ENCODE data around the gene PCED1B.
"Not testable (repeated sequence)": the region's sequence is repeated elsewhere in the genome, so short reads cannot be mapped to it uniquely, and the experiment has no call there.

PCED1B gene

DNA sequence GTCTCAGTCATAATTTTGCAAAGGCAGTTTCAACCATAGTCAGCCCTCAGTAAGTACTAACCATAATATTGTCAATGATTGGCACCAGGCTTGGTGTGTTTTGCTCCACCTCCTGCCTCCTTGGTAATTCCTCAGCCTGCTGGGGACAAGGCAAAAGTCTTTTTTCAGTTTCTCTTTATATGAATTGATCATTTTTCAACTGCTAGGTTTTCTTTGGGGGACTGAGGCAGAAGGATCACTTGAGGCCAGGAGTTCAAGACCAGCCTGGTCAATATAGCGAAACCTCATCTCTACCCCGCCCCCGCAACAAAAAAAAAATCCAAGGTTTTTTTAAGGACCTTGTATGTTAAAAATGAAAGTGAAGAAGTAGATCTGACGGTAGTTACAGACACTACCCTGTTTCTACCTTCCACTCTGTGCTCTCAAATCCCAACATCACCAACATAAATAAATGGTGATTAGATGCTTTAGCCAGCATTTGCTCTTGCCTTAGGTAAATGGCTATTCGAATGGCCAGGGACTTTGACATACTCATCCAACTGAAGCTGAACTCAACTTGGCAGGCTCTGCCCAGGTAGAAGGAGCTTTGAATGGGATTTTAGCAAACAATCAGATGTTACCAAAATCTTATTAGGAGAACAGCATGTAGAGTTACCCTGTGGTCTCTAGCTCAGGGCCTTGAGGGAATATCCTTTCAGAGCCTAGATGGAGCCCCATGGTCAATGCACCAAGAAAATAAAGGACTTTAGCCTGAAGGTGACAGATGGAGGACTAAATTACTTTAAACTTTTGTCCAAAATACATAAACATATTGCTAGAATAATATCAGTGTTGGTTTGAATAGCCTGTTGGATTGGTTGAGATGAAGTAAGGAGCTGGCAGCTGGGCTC is 127.3 kb downstream of the PCED1B start:
- DNase-seq (ENCODE audit: low read depth) = no peak

DNA sequence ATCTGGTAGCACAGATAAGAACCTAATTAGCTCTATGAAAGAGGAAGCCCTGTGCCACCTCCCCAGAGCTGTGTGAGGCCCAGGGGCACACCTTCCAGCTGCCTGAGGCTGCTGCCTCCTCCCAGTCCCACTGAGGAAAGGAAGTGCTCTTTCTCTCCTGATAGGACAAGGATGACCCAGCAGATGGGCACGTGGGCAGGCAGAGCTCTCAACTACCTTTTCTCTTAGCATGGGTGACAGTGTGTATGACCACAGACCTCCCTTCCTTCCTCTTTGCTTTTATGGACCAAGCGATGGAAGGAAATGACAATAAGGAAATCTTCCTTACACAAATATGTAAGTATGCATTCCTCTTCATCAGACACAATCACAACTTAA is 127.9 kb downstream of the PCED1B start:
- DNase-seq (ENCODE audit: low read depth) = no peak

DNA sequence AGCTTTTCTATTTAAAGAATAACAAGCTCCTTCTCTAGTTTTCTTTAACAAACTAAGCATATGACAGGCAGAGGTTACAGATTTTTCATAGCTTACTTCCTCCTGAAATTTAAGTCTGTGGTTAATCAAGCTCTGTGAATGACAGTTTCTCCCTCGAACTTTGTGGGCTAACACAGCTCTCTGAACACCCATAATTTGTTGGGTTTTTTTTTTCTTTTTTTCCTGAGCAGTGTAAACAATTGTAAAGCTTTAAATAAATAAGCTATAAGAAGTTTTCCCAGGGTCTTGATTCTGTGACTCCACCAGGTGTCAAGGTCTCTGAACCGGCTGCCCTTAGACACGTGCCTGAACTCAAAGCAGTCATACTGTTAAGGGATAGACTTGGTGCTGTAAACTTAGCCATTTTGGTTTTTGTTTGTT is 128.4 kb downstream of the PCED1B start:
- no peak for DNase-seq (ENCODE audit: low read depth)

DNA sequence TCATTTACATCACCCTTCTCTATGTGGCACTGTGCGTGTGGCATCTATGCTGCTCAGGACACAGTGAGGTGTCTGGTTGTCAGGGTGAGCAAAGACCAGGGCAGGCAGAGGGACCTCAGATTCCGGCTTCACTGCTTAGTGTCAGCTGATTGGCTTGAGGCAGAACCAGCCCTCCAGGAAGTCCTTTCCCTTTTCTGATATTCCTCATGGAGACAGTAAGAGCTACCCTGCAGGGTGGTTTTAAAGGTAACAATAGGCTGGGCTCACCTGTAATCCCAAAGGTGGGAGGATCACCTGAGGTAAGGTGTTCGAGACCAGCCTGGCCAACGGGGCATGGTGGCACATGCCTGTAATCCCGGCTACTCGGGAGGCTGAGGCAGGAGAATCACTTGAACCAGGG is 129.6 kb downstream of the PCED1B start:
- DNase-seq (ENCODE audit: low read depth) = no peak

DNA sequence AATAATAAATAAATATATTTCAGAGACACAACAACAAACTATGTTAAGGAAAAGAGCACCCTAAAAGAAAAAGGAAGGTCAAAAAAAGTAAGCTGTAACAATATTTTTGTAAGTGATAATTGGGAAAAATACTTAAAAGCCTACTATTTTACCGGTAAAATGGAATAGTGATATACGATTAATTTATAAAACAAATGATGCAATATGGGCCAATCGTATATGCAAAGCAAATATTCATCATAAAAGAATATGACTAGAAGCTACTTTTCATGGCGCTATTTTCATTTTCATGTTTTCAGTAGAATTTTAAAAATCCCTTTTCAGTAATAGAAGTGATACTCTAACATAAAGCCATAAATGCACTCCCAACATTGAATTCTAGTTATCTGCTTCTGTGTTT is 131.4 kb downstream of the PCED1B start:
- no peak for DNase-seq (ENCODE audit: low read depth)

DNA sequence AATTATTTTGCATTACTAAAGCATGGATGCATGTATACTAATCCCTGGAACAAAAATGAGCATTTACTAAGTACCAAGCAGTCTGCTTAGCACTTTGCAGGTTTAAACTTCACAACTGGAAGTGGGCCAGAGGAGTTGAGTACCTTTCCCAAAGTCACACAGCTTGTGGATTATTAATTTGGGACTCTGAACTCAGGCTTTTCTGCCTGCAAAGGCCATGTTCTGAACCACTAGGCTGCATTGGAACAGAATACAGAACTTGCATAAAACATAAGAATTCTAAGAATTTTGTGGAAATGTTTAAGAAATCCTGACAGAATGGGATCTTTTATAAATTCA is 133.2 kb downstream of the PCED1B start:
- DNase-seq (ENCODE audit: low read depth) = no peak

DNA sequence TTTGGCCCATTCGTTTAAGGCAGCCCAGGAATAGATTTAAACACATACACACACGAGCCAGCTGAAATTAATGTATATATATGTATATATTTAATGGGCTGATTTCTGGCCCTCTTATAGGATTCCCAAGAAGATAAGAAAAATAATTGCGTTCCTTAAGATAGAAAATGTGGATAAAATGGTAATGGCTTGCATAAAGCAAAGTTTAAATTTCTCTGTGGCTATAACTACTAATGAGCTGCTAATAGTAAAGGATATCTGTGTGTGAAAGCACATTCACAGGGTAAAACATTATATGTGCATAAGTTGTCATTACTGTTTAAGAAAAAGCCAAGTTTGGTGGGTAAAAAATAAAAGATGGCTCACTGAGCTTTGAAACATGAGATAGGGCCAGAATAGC is 134.0 kb downstream of the PCED1B start:
- no peak for DNase-seq (ENCODE audit: low read depth)

- no peak for DNase-seq (ENCODE audit: low read depth)
Measured at GRCh38 chr12:47214001-47214619, 134.7 kb downstream of the PCED1B start.

DNA sequence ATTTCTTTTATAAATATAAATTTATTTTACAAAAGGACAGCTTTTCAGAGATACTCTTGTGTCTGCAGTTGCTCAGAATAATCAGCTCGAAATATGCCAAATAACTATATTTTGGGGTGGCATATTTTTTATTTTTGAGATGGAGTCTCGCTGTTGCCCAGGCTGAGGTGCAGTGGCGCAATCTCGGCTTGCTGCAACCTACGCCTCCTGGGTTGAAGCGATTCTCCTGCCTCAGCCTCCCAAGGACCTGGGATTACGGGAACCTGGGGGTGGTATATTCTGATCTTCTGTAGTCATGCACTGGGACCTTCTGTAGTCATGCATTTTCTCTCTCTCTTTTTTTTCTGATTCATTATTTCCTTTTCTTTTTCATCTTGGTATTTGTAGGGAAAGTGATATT is 135.3 kb downstream of the PCED1B start:
- no peak for DNase-seq (ENCODE audit: low read depth)

GRCh38 chr12:47216150-47216677 is 136.8 kb downstream of the PCED1B start:
- peak; percentile 58 for DNase-seq (ENCODE audit: low read depth)

GRCh38 chr12:47217595-47217869 is 138.1 kb downstream of the PCED1B start:
- not testable (repeated sequence) for DNase-seq (ENCODE audit: low read depth)

DNA sequence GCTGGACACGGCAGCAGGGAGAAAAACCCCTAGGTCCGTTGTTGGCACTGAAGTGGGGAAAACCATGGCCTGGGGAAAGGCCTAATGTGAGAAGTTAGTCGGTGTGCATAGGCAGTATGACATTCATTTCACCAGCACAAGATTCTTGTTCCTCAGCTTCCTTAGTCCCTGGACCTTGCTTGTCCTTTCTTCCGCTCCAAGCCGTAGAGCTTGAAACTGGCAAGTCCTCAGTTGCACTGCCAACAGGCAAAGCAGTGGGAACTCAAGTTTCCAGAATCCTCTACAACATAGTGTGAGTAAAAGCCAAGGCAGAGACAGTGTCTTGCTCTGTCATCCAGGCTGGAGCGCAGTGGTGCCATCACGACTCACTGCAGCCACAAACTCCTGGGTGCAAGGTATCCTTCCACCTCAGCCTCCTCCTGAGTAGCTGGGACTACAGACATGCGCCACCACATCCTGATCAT is 138.8 kb downstream of the PCED1B start:
- DNase-seq (ENCODE audit: low read depth) = no peak

- no peak for DNase-seq (ENCODE audit: low read depth)
Measured at GRCh38 chr12:47219243-47219642, 139.8 kb downstream of the PCED1B start.

- no peak for DNase-seq (ENCODE audit: low read depth)
Measured at GRCh38 chr12:47221256-47222023, 142.0 kb downstream of the PCED1B start.

- no peak for DNase-seq (ENCODE audit: low read depth)
Measured at GRCh38 chr12:47222520-47223030, 143.2 kb downstream of the PCED1B start.

- DNase-seq (ENCODE audit: low read depth) = no peak
Measured at GRCh38 chr12:47223031-47223847, 143.8 kb downstream of the PCED1B start.

GRCh38 chr12:47223848-47224213 is 144.4 kb downstream of the PCED1B start:
- no peak for DNase-seq (ENCODE audit: low read depth)

DNA sequence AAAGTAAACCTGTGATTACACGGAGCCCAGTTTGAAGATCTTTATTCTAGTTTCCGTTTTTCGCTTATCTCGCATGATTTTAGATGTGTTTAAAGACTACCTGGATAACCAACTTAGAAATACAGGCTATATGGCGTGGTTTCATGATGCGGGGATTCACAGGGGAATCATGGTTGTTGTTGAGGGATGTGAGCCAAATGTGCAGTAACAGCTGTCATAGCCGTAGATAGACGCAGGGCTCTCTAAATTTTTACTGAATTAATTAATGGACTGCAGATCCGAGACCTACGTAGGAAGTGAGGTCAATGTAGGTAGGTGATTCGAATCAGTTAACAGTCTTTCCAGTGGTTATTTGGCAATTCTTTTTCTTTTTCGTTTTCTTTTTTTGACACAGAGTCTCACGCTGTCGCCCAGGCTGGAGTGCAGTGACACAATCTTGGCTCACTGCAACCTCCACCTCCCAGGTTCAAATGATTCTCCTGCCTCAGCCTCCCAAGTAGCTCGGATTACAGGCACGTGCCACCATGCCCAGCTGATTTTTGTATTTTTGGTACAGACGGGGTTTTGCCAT is 145.2 kb downstream of the PCED1B start:
- no peak for DNase-seq (ENCODE audit: low read depth)

DNA sequence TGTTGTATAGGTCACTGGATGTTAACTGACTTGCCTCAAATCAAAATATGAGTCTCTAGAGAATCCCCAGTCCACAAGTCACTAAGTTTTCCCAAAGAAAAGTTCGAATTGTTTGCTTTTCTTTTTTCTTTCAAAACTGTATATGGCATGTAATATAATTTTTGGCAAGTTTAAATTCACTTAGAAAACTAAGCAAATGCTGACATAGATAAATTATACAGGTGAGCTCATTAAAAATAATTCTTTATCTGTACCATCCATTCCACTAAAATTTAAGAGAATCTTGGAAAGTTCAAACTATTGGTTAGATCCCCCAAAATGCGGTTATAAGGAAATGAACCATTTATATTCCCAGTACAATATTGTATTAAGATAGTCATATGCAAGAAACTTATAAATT is 145.9 kb downstream of the PCED1B start:
- DNase-seq (ENCODE audit: low read depth) = no peak

- DNase-seq (ENCODE audit: low read depth) = no peak
Measured at GRCh38 chr12:47226199-47226598, 146.8 kb downstream of the PCED1B start.

DNA sequence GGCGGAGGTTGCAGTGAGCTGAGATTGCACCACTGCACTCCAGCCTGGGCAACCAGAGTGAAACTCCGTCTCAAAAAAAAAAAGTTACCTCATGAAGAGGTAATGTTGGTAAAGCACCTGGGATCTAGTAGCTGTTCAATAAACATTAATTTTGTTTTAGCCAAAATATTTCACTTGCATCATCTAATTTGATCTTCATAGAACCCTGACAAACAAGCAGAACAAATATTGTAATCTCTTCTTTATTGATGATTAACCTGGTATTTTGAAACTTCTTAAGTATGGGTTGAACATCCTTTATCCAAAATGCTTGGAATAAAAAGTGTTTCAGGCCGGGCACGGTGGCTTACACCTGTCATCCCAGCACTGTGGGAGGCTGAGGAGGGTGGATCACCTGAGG is 149.4 kb downstream of the PCED1B start:
- DNase-seq (ENCODE audit: low read depth) = no peak

GRCh38 chr12:47231456-47231855 is 152.0 kb downstream of the PCED1B start:
- no peak for DNase-seq (ENCODE audit: low read depth)
